Fibroblast of upper back skin (primary cell): Measurements from ENCODE around the gene CARD9.

ENCODE experiments used
- DNase-seq: peaks from one replicate; pipeline ENCODE4 v3.0.0-alpha.2; 2013

The CARD9 gene

DNA sequence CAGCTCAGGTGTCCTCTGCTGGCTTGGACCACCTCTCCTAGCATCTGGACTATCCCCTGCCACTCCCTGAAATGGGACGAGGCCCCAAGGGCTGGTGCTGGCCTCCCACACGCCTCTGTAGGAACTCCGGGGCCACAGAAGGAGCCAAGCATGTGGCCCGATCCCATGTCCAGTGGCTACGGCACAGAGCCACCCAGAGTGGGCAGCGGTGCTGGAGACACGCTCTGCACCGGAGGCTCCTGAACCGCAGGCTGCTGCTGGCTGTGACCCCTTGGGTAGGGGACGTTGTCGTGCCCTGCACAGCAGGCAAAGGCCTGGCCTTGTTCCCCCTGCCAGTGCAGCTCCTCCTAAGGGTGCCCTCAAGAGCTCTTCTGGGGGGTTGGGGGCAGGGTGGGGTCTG lies 6.4 kb upstream of the CARD9 start:
- no peak for DNase-seq

DNA sequence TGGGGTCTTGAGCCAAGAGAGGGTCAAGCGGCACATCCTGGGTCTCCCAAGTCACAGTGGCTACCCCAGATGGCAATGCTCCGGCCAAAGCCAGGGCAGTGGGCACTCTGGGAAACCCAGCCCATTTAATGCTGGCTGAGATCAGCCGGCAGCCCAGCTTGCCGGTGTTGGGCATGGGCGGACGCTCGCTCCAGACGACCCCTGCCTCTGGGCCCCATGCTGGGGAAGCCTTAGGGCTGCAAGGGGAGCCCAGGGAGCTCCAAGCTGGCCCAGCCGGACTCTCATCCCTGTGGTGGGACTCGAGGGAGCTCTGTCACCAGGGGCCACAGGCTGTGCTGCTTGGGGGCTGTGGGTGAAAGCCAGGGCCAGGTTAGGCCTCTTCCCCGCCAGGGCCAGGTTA lies 5.9 kb upstream of the CARD9 start:
- DNase-seq: no peak

DNA sequence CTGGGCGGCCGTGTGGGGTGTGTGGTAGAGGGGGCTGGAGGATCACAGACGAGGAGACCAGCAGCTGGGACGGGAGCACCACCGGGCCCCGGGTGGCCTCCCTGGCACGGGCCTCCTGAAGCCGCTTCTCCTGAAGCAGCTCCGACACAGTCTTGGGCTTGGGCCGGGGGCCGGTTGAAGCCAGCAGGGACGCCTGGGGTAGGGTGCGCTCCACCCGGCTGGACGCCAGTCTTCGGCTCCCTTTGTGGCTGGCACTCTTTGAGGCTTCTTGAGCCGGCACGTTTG lies 5.5 kb upstream of the CARD9 start:
- DNase-seq: no peak

DNA sequence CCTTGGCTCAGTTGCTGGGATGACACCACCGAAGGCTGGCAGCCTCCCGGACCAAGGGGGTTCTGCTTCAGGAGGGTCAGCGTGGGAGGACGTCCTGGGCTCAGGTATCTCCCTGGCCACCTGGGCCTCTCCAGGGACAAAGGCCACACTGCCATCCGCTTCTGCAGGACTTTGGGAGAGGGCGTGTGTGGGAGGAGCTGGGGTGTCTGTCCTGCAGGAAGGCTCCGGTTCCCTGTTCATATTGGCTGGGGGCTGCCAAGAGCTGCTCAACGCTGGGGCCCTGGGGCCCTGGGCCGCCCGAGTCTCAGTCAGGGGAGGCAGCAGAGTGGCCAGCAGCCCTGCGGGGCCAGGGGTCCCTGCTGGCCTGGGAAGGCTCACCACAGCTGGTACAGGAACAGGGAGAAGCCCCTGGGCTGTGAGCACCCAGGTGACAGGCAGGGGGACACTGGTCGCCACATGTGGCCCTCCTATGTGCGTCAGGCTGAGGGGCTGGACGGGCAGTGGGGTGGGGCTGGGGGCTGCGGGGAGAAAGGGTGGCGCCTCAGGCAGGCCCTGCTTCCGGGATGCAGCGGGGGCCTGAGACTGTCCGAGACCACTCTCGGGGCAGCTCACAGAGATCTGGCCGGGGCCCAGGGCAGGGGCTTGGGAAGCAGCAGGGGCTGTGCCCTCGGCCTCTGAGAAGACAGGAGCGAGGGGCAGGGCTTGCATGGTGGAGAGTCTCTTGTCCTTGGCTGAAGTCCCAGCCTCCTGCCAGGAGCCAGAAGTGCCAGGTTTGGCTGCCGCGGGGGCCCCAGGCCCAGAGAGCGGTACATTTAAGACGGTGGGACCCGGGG lies 4.9 kb upstream of the CARD9 start:
- DNase-seq: no peak

DNA sequence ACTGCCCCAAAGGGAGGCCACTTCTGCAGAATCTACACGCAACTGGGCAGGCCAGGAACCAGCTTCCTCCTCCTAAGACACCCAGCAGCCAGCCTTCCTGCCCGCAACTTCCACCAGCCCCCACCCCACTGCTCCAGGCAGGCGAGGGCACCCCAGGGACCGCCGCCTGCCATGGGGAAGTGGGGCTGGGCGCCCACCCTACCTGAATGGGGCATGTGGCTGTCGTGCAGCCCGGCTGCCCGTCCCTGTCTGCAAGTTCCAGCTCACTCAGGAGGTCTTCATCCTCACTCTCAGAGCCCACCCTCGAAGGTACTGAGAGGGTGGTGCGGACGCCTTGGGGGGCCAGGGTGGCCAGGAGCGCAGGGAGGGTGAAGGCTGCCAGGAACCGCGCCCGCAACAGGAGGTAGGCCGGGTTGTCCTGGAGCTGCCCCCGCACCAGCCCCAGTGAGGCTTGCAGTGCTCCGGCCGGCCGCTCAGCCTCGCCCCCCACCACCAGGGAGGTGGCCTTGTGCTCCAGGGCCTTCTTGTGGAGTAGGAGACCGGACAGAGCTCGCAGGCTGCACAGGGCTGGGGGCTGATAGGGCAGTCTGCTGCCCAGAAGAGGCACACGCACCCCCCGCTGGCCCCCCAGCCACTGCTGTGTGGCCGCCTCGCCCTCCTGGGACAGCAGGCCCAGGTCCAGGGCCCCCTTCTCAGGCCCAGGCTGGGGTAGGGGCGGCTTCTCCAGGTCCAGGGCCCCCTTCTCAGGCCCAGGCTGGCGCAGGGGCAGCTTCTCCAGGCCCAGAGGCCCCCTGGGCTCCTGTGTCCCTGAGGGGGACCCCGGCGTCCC lies 4.1 kb upstream of the CARD9 start:
- no peak for DNase-seq

DNA sequence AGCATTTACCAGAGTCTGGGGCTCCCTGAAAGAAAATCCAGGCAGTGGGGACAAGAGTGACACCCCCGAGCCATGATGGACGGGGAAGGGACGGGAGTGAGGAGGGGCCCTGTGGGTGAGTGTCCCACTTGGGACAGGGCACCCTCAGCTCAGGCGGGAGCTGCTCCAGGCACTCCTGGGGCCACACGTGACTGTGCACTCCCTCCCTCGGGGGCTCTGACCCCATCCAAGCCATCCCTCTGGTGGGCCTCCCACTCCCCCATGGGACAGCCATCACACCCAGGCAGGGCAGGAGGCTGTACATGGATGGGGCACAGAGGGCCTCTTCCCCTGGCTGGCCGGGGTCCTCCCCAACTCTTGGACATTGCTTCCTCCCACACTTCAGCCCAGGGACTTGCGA lies 3.0 kb upstream of the CARD9 start:
- no peak for DNase-seq

DNA sequence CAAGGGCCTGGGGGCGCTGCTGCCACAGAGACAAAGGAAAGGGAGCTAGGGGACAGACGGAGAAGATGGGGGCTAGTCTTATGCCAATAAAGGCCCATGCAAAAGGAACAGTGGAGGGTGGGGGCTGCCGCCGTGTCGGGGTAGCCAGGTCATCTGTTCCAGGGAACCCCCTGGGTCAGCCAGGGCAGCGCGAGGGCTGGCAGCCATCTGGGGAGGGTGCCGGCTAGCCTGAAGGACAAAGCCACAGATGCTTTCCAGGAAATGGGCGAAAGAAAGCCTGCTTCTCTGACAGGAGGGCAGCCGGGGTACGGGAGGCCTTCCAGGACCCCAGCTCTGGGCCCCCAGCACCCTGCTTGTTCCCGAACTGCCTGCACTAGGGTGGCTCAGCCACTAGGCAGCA lies 1.6 kb upstream of the CARD9 start:
- DNase-seq: no peak

DNA sequence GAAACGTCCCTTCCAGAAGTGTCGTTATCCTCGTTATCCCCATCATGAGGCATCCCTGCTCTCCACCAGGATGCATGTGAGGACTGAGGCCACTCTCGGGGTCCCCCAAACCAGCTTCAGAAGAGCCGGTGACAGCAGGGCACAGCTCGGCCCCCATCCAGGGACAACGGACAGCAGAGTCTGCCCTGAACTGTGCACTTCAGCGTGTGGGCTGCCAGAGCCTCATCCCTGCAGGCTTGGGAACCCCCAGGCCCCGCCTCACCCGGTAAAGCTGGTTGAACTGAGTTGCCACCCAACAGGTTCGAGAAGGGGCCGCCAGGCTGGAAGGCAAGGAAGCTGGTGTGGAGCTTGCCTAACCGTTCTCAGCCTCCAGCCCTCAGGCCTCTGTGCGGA lies 710 bp upstream of the CARD9 start:
- no peak for DNase-seq

DNA sequence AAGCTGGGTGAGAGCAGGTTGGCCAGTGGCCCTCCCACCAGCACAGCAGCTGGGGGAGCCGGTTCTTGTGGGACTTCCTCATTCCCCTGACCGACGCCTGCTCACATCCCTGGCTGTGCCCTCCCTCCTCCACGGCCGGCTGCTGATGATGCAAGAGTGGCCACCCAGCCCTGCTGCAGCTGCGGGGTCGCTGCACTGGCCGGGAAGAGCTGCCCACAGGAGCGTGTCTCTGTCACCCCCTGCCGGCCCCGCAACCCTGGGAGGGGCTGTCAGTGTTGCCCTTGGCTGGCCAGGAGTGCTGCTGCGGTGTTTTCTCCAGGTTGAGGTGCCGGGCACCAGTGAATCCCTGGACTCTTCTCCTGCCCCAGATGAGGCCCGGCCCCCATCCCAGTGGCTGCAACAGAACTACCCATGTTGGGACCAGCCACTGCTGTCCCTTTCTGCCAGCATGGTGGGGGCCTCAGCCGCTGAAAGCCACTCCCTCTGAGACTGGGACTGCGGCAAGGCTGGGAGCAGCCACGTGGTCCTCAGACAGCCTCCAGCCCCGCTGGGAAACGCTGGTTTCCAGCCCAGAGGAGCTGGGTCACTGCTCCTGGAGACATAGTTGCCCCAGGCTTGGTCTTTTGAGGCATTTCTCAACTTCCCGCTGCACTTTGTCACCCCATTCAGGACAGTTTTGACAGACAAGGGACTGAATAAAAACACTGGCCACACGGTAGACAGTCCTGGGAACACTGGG lies 739 bp downstream of the CARD9 start:
- DNase-seq: peak; percentile 75

DNA sequence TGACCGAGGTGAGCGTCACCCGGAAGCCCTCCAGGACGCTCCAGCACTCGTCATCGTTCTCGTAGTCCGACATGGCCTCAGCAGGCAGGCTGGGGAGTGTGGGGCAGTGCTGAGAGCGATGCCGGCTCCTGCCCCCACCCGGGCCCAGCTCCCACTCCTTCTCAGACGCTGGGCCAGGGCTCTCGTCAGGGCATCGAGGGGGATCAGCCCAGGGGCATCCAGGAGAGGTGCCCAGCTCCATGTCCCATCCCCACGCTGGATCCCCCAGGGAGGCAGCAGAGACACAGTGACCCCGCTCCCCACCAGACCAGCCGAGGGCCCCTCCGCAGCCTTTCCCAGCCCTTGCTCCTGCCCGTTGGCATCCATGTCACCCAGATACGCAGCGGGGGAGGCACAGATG lies 1.5 kb downstream of the CARD9 start:
- DNase-seq: no peak

DNA sequence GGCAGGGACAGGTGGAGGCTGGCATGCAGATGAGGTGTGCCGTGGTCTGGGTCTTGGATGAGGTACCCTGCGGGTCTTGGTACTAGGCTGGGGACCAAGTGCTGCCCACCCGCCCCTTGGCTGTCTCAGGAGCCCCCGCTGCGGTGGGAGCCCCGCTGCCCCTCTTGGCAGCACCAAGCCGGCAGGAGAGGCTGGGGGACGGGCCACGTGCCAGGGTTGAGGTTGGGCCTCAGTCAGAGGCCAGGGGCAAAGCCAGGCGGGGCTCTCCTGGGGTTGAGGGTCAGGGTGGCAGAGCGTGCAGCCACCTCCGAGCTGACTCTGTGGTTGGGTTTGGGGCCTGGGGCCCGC lies 2.0 kb downstream of the CARD9 start:
- DNase-seq: no peak

DNA sequence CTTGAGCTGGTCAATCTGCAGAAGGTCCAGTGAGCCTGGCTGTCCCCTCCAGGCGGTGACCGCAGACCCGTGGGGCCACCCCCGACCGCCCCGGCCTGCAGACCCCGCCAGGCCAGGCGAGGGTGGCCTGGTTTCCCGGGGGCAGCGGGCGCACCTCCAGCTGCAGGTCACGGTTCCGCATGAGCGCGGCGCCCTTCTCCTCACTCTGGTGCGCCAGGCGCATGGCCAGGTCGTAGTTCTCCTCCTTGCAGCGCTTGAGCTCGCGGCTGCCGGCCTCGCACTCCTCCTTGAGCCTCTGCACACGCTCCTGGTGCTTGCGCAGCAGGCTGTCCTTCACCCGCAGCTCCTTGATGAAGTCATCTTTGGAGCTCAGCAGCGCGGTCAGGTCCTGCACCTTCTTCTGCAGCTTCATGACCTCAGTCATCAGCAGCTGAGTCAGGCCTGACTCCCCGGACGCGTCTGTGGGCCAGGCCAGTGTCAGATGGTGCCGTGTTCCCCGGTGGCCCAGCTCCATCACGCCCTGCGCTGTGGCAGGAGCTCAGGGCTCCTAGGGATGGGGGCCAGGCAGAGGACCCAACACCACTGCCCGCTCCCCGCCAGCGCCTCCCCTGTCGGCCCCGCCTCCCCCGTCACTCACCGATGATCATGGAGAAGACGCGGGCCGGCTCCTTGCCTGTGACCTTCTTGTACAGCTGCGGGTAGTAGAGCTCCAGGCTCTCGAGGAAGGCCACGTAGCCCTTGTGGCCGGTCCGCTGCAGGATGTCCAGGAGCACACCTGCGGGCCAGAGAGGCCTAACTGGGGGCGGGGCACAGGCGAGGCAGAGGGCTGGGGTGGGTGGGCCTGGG lies 2.6 kb downstream of the CARD9 start:
- DNase-seq: no peak

DNA sequence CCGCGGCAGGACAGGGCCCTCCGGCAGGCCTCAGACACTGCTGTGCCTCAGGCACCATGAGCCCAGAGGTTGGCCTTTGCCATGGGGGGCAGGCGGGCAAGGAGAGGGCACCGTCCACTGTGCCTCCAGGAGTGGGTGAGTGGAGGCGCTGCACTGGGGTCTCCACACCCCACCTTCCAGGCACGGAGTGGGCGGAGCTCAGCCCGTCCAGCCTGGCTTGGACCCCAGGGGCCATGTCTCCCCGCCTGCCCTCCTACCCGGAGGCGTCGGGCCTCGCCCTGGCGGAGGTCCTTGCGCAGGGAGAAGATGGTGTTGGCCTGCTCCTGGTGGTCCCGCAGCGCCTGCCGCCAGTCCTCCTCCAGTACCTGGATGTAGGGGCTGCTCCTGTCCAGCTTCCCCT lies 3.4 kb downstream of the CARD9 start:
- no peak for DNase-seq

DNA sequence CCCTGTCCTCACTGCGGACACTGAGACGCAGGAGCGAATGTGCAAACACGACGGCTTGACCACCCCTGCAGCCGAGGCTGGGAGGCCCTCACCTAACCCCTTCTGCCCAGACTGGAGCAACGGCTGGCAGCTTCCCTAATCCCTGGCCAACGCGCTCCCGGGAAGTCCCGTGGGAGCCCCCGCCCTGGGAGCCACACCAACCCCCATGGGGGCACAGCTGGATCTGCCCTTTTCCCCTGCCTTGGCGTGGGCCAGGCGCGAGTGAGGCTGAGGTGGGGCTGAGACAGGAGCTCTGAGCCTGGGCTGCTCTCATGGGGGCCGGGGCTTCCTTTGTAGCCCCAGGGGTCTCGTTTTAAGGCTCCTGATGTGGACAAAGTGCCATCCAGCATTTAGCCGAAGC lies 5.3 kb downstream of the CARD9 start:
- DNase-seq: no peak

DNA sequence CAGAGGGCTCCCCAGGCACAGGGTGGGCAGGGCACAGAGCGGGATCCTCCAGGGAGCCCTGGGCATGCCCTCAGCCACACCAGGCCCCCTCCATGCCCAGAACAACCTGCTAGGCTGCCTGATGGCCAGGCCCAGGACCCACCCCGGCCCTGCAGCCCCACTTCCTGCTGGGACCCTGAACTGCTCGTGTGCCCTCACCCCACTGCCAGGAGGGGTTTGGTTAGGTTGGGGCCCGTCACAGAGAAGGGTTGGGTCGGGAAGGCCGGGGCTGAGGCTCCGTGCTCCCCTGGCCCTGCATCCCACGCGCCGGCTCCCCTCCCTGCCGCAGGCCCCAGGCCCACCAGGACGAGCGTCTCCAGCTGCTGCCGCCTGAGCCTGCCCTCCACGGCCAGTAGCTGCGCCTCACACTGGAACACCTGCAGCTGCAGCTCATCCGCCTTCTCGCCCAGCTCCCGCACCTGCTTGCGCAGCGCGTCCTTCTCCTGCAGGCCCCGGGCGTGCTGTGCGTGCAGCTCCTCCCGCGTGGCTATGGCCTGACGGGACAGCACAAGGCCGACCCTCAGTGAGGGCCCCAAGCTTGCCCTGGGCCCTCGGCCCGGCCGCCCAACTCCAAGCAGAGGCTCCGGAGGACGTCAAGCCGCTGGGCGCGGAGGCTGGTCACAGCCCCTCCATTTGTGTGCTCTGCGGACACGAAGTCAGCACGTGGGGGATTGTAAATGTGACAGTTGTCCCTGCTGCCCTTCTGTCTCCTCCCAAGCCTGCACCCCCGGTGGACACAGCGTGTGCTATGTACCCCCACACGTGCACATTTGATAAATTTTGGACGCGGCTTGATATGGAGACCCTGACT lies 5.9 kb downstream of the CARD9 start:
- DNase-seq: no peak

DNA sequence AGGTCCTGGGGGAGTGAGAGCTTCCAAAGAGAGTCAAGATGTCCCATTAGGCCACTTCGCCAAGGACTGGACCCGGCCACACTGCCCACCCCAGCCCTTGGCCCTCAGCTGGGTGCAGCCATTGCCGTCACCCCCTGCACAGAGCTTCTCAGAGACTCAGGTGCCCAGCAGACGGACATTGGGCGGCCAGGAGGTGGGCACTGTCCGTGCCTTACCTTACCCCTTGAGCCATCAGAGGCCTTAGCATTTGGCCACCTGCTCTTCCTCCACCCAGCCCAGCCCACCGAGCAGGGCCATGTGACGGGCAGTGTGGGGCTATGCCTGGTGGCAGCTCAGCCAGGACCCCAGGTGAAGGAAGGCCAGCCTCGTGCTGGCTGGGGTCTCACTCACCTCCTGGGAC lies 6.6 kb downstream of the CARD9 start:
- no peak for DNase-seq

DNA sequence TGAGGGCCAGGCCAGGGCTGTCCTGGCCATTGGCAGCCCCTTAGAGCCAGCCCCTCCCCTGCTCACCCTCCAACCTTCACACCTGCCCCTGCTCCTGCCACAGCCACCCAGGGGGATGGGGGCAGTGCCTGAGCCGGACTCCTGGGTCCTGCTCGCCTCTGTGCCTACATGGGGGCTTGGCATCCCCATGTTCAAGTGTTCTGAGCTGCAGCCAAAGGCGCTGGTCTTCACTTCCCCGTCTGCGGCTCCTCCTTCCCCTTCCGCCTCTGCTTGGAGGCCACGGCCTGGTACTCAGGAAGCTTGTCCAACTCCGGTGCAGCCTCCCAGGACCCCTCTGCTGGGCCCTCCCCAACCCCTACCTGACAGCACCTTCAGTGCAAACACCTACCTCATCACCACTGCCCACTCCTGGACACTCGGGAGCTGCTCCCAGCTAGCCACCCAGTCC lies 7.7 kb downstream of the CARD9 start:
- DNase-seq: no peak

DNA sequence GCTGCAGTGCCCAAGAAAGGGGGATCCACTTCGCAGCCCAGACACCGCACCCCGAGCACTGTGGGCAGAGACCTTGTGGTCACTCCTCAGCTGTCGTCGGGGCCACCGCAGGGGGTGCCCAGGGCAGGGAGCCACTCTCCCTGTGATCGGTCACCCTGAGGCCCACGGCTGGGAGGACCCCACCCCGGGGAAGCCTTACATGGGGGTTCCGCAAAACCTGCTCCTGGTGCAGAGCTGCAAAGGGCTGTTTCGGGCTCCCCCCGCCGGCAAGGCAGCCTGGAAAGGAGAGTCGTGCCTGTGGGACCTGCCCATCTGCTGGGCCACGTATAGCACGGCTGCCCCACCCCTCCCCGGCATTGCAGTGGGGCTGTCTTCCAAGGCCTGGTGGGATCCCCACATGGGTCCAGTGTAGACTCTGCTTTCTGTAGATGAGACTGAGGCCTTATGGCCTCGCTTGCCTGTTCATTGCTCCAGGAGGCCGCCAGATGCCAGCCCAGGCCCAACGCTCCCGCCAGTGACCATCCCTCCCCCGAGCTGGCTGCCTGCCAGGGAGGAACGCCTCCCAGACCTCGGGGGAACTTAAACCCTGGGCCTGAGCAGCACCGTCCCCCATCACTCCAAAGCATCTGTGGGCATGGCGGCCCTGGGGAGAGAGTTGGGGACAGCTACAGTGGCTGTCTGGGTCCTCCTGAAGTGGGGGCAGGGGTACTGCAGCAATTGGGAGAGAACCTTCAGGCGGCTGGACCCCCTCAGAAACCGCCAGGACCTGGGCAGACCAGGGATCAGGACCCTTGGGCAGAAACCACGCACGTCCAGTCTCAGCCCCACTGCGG lies 8.3 kb downstream of the CARD9 start:
- DNase-seq: no peak

DNA sequence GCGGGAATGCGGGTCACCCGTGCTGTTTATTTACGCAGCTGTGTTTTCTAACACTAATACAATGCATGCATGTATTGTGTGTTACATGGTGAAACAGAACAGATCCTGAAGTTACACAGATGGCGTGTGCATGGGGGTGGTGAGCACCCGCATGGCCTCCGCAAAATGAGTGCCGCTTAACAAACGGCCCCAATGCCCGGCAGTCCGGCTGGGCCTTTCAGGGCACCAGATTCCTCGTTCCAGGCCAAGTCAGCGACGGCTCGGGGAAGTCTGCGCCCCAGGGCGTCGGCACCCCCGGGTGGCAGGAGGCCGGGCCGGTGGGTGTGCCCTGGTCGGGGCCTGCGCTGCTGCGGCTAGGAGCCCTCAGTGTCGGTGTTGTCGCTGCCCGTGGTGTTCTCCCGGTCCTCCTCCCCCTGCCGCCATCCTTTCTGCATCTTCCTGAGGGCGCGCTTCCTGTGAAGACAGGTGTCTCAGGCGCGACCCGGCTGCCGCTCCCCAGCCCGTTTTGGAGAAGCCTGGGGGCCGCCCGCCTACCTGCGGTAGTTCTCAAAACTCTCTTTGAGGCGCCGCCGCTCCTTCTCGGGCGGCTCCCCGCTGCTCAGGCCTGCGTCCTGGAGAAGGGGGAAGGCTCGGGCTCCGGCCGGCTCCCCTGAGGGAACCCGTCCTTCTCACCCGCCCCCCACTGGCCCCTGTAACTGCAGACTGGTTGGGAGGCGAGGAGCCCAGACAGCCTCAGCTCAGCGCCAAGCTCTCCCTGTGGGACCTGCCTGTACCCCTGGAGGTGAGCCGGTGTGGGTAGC lies 9.3 kb downstream of the CARD9 start:
- no peak for DNase-seq
